MCF 10A (cell line): ENCODE measurements around the gene ANKRD11. TPM values are rescaled to one million over a fixed set of nuclear protein-coding genes. Genes with fewer than 3 reads are reported as not detected.

Experiments
- BruUV-seq: library from RNA; stranded (reverse); fragments of 400-500 nt; replicated peaks from 2 replicates; lab custom pipeline; 2021; lab: Mats Ljungman, UMichigan
- CTCF ChIA-PET: fragments of 300-600 bp; sonication (Branson Sonifier 250); formaldehyde crosslinking; extraction: SDS; loops from one replicate; lab custom pipeline; 2021; ENCODE audit warnings: antibody characterized with exemption, inconsistent platforms; lab: Yijun Ruan, JAX
- POLR2A ChIA-PET: fragments of 300-600, 350-650 bp; sonication (Branson Sonifier 250); formaldehyde crosslinking; extraction: SDS; loops from one replicate; lab custom pipeline; 2020; ENCODE audit warnings: antibody characterized with exemption, inconsistent platforms; lab: Yijun Ruan, JAX
- DNase-seq: peaks from one replicate; pipeline ENCODE4 v3.0.0-alpha.2; 2018; ENCODE audit not compliant: unreplicated experiment
- H3K27ac Mint-ChIP-seq: one replicate; pipeline ENCODE4 v1.8.0; 2022; ENCODE audit warnings: mild to moderate bottlenecking, low read depth, mixed read lengths; ENCODE audit not compliant: unreplicated experiment
- H3K27me3 Mint-ChIP-seq: one replicate; pipeline ENCODE4 v1.8.0; 2022; ENCODE audit warnings: mixed read lengths; ENCODE audit not compliant: insufficient read depth, unreplicated experiment
- H3K36me3 Mint-ChIP-seq: one replicate; pipeline ENCODE4 v1.8.0; 2022; ENCODE audit warnings: mild to moderate bottlenecking, moderate library complexity, mixed read lengths; ENCODE audit not compliant: insufficient read depth, unreplicated experiment
- H3K4me1 Mint-ChIP-seq: one replicate; pipeline ENCODE4 v1.8.0; 2022; ENCODE audit warnings: mixed read lengths; ENCODE audit not compliant: insufficient read depth, unreplicated experiment
- H3K4me3 Mint-ChIP-seq: one replicate; pipeline ENCODE4 v1.8.0; 2022; ENCODE audit warnings: mild to moderate bottlenecking, moderate library complexity, mixed read lengths; ENCODE audit not compliant: unreplicated experiment
- H3K9me3 Mint-ChIP-seq: one replicate; pipeline ENCODE4 v1.8.0; 2022; ENCODE audit warnings: mixed read lengths; ENCODE audit not compliant: unreplicated experiment
- CTCF ChIP-seq: fragments of 200-600 bp; IDR thresholded peaks from one replicate; pipeline ENCODE4 v1.8.0; 2022; ENCODE audit warnings: antibody characterized with exemption, mild to moderate bottlenecking; ENCODE audit not compliant: unreplicated experiment
- intact Hi-C: fragments of 100-400 bp; cut with micrococcal nuclease; formaldehyde crosslinking; loops from 2 replicates; pipeline ENCODE4 v1.14.1; 2022
- total RNA-seq: library from RNA; stranded (reverse); gene quantifications from 2 replicates; pipeline ENCODE4 v1.2.3, GENCODE V29; 2022

ANKRD11 gene
- total RNA-seq, 1 experiment from 2014 or later, result 237 TPM

- ChIA-PET POLR2A (interaction anchor here (0.6 to 2.0 kb wide), 7 partner anchors 8 to 64 kb away, joined by 3 to 8 read pairs (median 3); no protein-coding TSS in a partner anchor), CTCF (interaction anchor here (0.6 to 1.9 kb wide), 7 partner anchors 9 to 132 kb away, joined by 3 to 8 read pairs (median 3); no protein-coding TSS in a partner anchor)
- peak overlapping the region; percentile 33 for H3K4me3 Mint-ChIP-seq
- no peak overlapping the region for H3K27ac Mint-ChIP-seq
- H3K27me3 Mint-ChIP-seq, result no peaks in the 10 kb centered on the region
- no TSS peak for BruUV-seq
- H3K9me3 Mint-ChIP-seq, result no peaks in the 10 kb centered on the region
- H3K4me1 Mint-ChIP-seq, result peaks cover 22% of the 10 kb centered on the region
- intact Hi-C loops, result no loop called here
- no peak for TF ChIP-seq CTCF
- H3K36me3 Mint-ChIP-seq, result peaks cover 35% of the 10 kb centered on the region
- DNase-seq, result peak; percentile 32
Observed at GRCh38 chr16:89378947-89379771, 111.2 kb downstream of the ANKRD11 start.

- peaks cover 22% of the 10 kb centered on the region for H3K36me3 Mint-ChIP-seq
- POLR2A ChIA-PET, result no interaction called here
- intact Hi-C loops, result no loop called here
Observed at GRCh38 chr16:89377453-89377848, 112.9 kb downstream of the ANKRD11 start.

GRCh38 chr16:89376812-89377452 is 113.4 kb downstream of the ANKRD11 start:
- H3K27ac Mint-ChIP-seq, result no peak overlapping the region
- peaks cover 20% of the 10 kb centered on the region for H3K36me3 Mint-ChIP-seq
- DNase-seq, result no peak
- CTCF ChIA-PET, result no interaction called here
- H3K4me3 Mint-ChIP-seq, result no peak overlapping the region
- no peak for TF ChIP-seq CTCF
- POLR2A ChIA-PET, result no interaction called here
- H3K4me1 Mint-ChIP-seq, result peaks cover 9% of the 10 kb centered on the region
- no peaks in the 10 kb centered on the region for H3K9me3 Mint-ChIP-seq
- intact Hi-C loops, result no loop called here
- BruUV-seq, result no TSS peak
- H3K27me3 Mint-ChIP-seq, result no peaks in the 10 kb centered on the region

More at GRCh38 chr16:89377453-89377848, 112.9 kb downstream of the ANKRD11 start:
- Mint-ChIP-seq H3K9me3 (no peaks in the 10 kb centered on the region), H3K27ac (no peak overlapping the region), H3K27me3 (no peaks in the 10 kb centered on the region), H3K4me3 (no peak overlapping the region), H3K4me1 (peaks cover 9% of the 10 kb centered on the region)
- no peak for TF ChIP-seq CTCF
- CTCF ChIA-PET, result no interaction called here
- BruUV-seq, result no TSS peak
- no peak for DNase-seq

- CTCF ChIA-PET, result interaction anchor here (0.6 to 1.0 kb wide), 2 partner anchors 9 to 19 kb away, joined by 3 read pairs; no protein-coding TSS in a partner anchor
- no peak for DNase-seq
- H3K4me3 Mint-ChIP-seq, result no peak overlapping the region
- peaks cover 22% of the 10 kb centered on the region for H3K36me3 Mint-ChIP-seq
- no peak for TF ChIP-seq CTCF
- intact Hi-C loops, result no loop called here
- no peak overlapping the region for H3K27ac Mint-ChIP-seq
- POLR2A ChIA-PET, result no interaction called here
- peaks cover 9% of the 10 kb centered on the region for H3K4me1 Mint-ChIP-seq
- BruUV-seq, result no TSS peak
- no peaks in the 10 kb centered on the region for H3K9me3 Mint-ChIP-seq
- no peaks in the 10 kb centered on the region for H3K27me3 Mint-ChIP-seq
Observed at GRCh38 chr16:89375686-89376085, 114.7 kb downstream of the ANKRD11 start.
